B cell (primary cell): ENCODE measurements around the gene CCDC152. TPM values are rescaled to one million over a fixed set of nuclear protein-coding genes. Genes with fewer than 3 reads are reported as not detected.

Experiments
- ATAC-seq: fragments of 200-7000 bp; cut with Tn5 transposase; one replicate; pipeline ENCODE4 v1.10.0; 2021; ENCODE audit warnings: low read depth, mild to moderate bottlenecking, moderate number of reproducible peaks, moderate library complexity
- CTCF ChIA-PET: fragments of 350-600 bp; sonication (Branson Sonifier 250); formaldehyde crosslinking; loops from one replicate; lab custom pipeline; 2021; ENCODE audit warnings: antibody characterized with exemption, inconsistent platforms; lab: Charles Lee
- POLR2A ChIA-PET: fragments of 350-600 bp; sonication (Branson Sonifier 250); formaldehyde crosslinking; loops from one replicate; lab custom pipeline; 2021; ENCODE audit warnings: antibody characterized with exemption; lab: Charles Lee
- DNase-seq: peaks from one replicate; pipeline ENCODE4 v3.0.0; 2013
- H2AFZ ChIP-seq: 2 replicates; pipeline ENCODE4 v1.6.1; 2012; ENCODE audit warnings: mild to moderate bottlenecking, low read depth, low read length; ENCODE audit not compliant: insufficient read depth, poor library complexity, severe bottlenecking
- H3K27ac ChIP-seq, 2 donors: 1 replicate in 1 of 2; 2 replicates in 1 of 2; pipeline ENCODE4 v1.5.1; 2012 to 2013; ENCODE audit warnings: low read length in 2 of 2, mild to moderate bottlenecking in 2 of 2, moderate library complexity in 1 of 2
- H3K27me3 ChIP-seq, 4 experiments: fragments of 200-600 bp in 1 of 4; sonication (generic) in 1 of 4; replicated peaks in 1 of 4; 1 replicate in 2 of 4; 2 replicates in 2 of 4; pipeline versions ENCODE4 v1.6.1 to v1.7.0; 2013 to 2016; ENCODE audit warnings: low read length in 3 of 4, mild to moderate bottlenecking in 2 of 4, mixed read lengths in 1 of 4, moderate library complexity in 1 of 4; ENCODE audit not compliant: insufficient read depth in 4 of 4, control insufficient read depth in 3 of 4; ENCODE audit errors: control extremely low read depth in 1 of 4
- H3K36me3 ChIP-seq, 2 experiments: replicated peaks in 1 of 2; 1 replicate in 1 of 2; 2 replicates in 1 of 2; pipeline versions ENCODE4 v1.6.1 to v1.7.1; 2013; ENCODE audit warnings: low read length in 1 of 2; ENCODE audit not compliant: insufficient read depth in 2 of 2, control insufficient read depth in 1 of 2; ENCODE audit errors: control extremely low read depth in 1 of 2, extremely low read depth in 1 of 2
- H3K4me1 ChIP-seq, 2 donors: fragments of 200-600 bp in 1 of 2; sonication (generic) in 1 of 2; 1 replicate in 1 of 2; 2 replicates in 1 of 2; pipeline versions ENCODE4 v1.5.1 to v1.6.1; 2013 to 2017; ENCODE audit warnings: low read length in 2 of 2; ENCODE audit not compliant: control insufficient read depth in 2 of 2, insufficient read depth in 2 of 2
- H3K4me2 ChIP-seq: replicated peaks from 2 replicates; pipeline ENCODE3; 2012; ENCODE audit warnings: mild to moderate bottlenecking, low read depth, low read length; ENCODE audit not compliant: poor library complexity, severe bottlenecking
- H3K4me3 ChIP-seq, 5 experiments: fragments of 200-600 bp in 1 of 5; sonication (generic) in 1 of 5; 1 replicate in 3 of 5; 2 replicates in 2 of 5; pipeline versions ENCODE4 v1.5.1 to v1.7.0; 2011 to 2016; ENCODE audit warnings: low read length in 4 of 5, mild to moderate bottlenecking in 4 of 5, low read depth in 2 of 5, control low read depth in 1 of 5, moderate library complexity in 1 of 5; ENCODE audit not compliant: insufficient read depth in 1 of 5; ENCODE audit errors: control extremely low read depth in 1 of 5, extremely low read depth in 1 of 5
- H3K79me2 ChIP-seq: fragments of 200-600 bp; sonication (generic); one replicate; pipeline ENCODE4 v1.6.0; 2016; ENCODE audit warnings: low read length; ENCODE audit not compliant: control insufficient read depth, insufficient read depth
- H3K9ac ChIP-seq: fragments of 200-600 bp; sonication (generic); 2 replicates; pipeline ENCODE4 v1.6.1; 2017; ENCODE audit warnings: mild to moderate bottlenecking, low read length, moderate library complexity
- H3K9me3 ChIP-seq, 3 donors: one replicate each; pipeline versions ENCODE4 v1.6.1 to v1.7.1; 2013; ENCODE audit warnings: low read length in 2 of 3; ENCODE audit not compliant: control insufficient read depth in 2 of 3, insufficient read depth in 1 of 3; ENCODE audit errors: control extremely low read depth in 1 of 3
- H4K20me1 ChIP-seq: 2 replicates; pipeline ENCODE4 v1.6.0; 2012; ENCODE audit warnings: mild to moderate bottlenecking, low read length; ENCODE audit not compliant: insufficient read depth, control insufficient read depth, poor library complexity, severe bottlenecking
- H3K27ac Mint-ChIP-seq: one replicate; pipeline ENCODE4 v1.8.0; 2021; ENCODE audit warnings: mixed read lengths
- H3K27me3 Mint-ChIP-seq: one replicate; pipeline ENCODE4 v1.8.0; 2021; ENCODE audit warnings: mixed read lengths
- H3K4me1 Mint-ChIP-seq: one replicate; pipeline ENCODE4 v1.8.0; 2021; ENCODE audit warnings: mixed read lengths
- H3K4me3 Mint-ChIP-seq: one replicate; pipeline ENCODE4 v1.8.0; 2021; ENCODE audit warnings: mixed read lengths
- H3K9me3 Mint-ChIP-seq: one replicate; pipeline ENCODE4 v1.8.0; 2022; ENCODE audit warnings: mixed read lengths; ENCODE audit not compliant: insufficient read depth
- CTCF ChIP-seq: fragments of 200-600 bp; IDR thresholded peaks from one replicate; pipeline ENCODE4 v1.8.0; 2022; ENCODE audit warnings: antibody characterized with exemption, mild to moderate bottlenecking
- EZH2 ChIP-seq: IDR thresholded peaks from 2 replicates; pipeline ENCODE4 v1.6.1; 2012; ENCODE audit warnings: borderline replicate concordance, low read depth, mild to moderate bottlenecking, moderate library complexity, low read length; ENCODE audit not compliant: insufficient read depth, poor library complexity, severe bottlenecking
- WGBS: methylation state at CpG from one replicate; pipeline ENCODE4 v1.1.5; 2013; ENCODE audit warnings: missing lambda C conversion rate; ENCODE audit not compliant: insufficient coverage; 5-methylcytosine and 5-hydroxymethylcytosine counted together
- intact Hi-C: fragments of 100-400 bp; cut with micrococcal nuclease; formaldehyde crosslinking; loops from one replicate; pipeline ENCODE4 v1.10.0; 2022
- polyA plus RNA-seq: library from polyadenylated mRNA; depleted of rRNA; stranded (reverse); fragments of >200 nt; gene quantifications from 2 replicates; pipeline ENCODE4 v1.2.3, GENCODE V29; 2012
- total RNA-seq, 2 donors: library from RNA; stranded (reverse); fragments of 120-200 nt in 1 of 2; gene quantifications; 1 replicate in 1 of 2; 2 replicates in 1 of 2; pipeline versions ENCODE4 v1.2.3 to v1.2.4, GENCODE V29; 2013 to 2022

CCDC152 gene
- total and polyA plus RNA-seq, 2 donors (not counting 1 experiment from before 2014, with no cell fraction given): 1.0 to 4.8 TPM

GRCh38 chr5:42753099-42753498 lies 3.5 kb upstream of the CCDC152 start:
- 100% methylated on average over 2 of the region's 3 CpGs for WGBS
- H3K27ac Mint-ChIP-seq: no peak overlapping the region
- Histone ChIP-seq H3K79me2 (no peaks in the 10 kb centered on the region), H3K4me1 (peaks cover 4 to 7% of the 10 kb centered on the region in 2 donors), H3K27ac (no peak overlapping the region), H3K4me3 (no peak overlapping the region), H3K36me3 (no peaks in the 10 kb centered on the region), H4K20me1 (no peaks in the 10 kb centered on the region), H3K9me3 (no peaks in the 10 kb centered on the region), H3K9ac (no peak overlapping the region), H2AFZ (no peak overlapping the region), H3K27me3 (no peaks in the 10 kb centered on the region), H3K4me2 (no peak overlapping the region)
- intact Hi-C loops: no loop called here
- TF ChIP-seq EZH2 (no peak), CTCF (no peak)
- H3K27me3 Mint-ChIP-seq: no peaks in the 10 kb centered on the region
- H3K4me1 Mint-ChIP-seq: peaks cover 9% of the 10 kb centered on the region
- ATAC-seq (no peak), DNase-seq (no peak)
- ChIA-PET POLR2A (no interaction called here), CTCF (no interaction called here)
- H3K4me3 Mint-ChIP-seq: no peak overlapping the region
- H3K9me3 Mint-ChIP-seq: no peaks in the 10 kb centered on the region

GRCh38 chr5:42759456-42759855 lies 2.8 kb downstream of the CCDC152 start:
- Mint-ChIP-seq H3K27ac (no peak overlapping the region), H3K9me3 (no peaks in the 10 kb centered on the region), H3K27me3 (no peaks in the 10 kb centered on the region), H3K4me1 (peaks cover 9% of the 10 kb centered on the region), H3K4me3 (no peak overlapping the region)
- no peaks in the 10 kb centered on the region for H3K36me3 ChIP-seq
- ChIA-PET POLR2A (no interaction called here), CTCF (no interaction called here)
- TF ChIP-seq CTCF (no peak), EZH2 (no peak)
- H3K27ac ChIP-seq: no peak overlapping the region
- H3K4me2 ChIP-seq: no peak overlapping the region
- ATAC-seq (no peak), DNase-seq (no peak)
- no peaks in the 10 kb centered on the region for H3K9me3 ChIP-seq
- peaks cover 4 to 7% of the 10 kb centered on the region in 2 donors for H3K4me1 ChIP-seq
- H3K4me3 ChIP-seq: no peak overlapping the region
- H3K27me3 ChIP-seq: no peaks in the 10 kb centered on the region
- WGBS: no CpG with 5 or more reads among the region's 2 CpGs
- intact Hi-C loops: no loop called here
- no peaks in the 10 kb centered on the region for H3K79me2 ChIP-seq
- H3K9ac ChIP-seq: no peak overlapping the region
- no peaks in the 10 kb centered on the region for H4K20me1 ChIP-seq
- no peak overlapping the region for H2AFZ ChIP-seq
